Progenitor cell of endocrine pancreas (in vitro differentiated cells): Measurements from ENCODE around the gene IL22RA2. TPM values are rescaled to one million over a fixed set of nuclear protein-coding genes. Genes with fewer than 3 reads are reported as not detected.

ENCODE experiments used
- DNase-seq: peaks from one replicate; pipeline ENCODE4 v3.0.0; 2021; ENCODE audit warnings: low spot score; ENCODE audit not compliant: unreplicated experiment
- H3K27ac Mint-ChIP-seq: 2 replicates; pipeline ENCODE4 v1.8.0; 2021; ENCODE audit warnings: mild to moderate bottlenecking, moderate library complexity, mixed read lengths
- H3K27me3 Mint-ChIP-seq: 2 replicates; pipeline ENCODE4 v1.8.0; 2021; ENCODE audit warnings: mixed read lengths
- H3K36me3 Mint-ChIP-seq: 2 replicates; pipeline ENCODE4 v1.8.0; 2022; ENCODE audit warnings: mixed read lengths; ENCODE audit not compliant: insufficient read depth
- H3K4me1 Mint-ChIP-seq: 2 replicates; pipeline ENCODE4 v1.8.0; 2021; ENCODE audit warnings: low read depth, mixed read lengths
- H3K4me3 Mint-ChIP-seq: 2 replicates; pipeline ENCODE4 v1.8.0; 2021; ENCODE audit warnings: low read depth, mild to moderate bottlenecking, moderate library complexity, mixed read lengths
- H3K9me3 Mint-ChIP-seq: 2 replicates; pipeline ENCODE4 v1.8.0; 2021; ENCODE audit warnings: low read depth, mixed read lengths
- total RNA-seq: library from RNA; stranded (reverse); gene quantifications from 2 replicates; pipeline ENCODE4 v1.2.1, GENCODE V29; 2021
- TF ChIP-seq, protein P1 (sequence below): fragments of 200-600 bp; sonication (generic); IDR thresholded peaks from one replicate; pipeline ENCODE4 v1.5.0; 2021; ENCODE audit warnings: antibody characterized with exemption, mild to moderate bottlenecking; ENCODE audit not compliant: unreplicated experiment

IL22RA2 gene
- total RNA-seq, 1 donor from 2014 or later, result not detected

DNA sequence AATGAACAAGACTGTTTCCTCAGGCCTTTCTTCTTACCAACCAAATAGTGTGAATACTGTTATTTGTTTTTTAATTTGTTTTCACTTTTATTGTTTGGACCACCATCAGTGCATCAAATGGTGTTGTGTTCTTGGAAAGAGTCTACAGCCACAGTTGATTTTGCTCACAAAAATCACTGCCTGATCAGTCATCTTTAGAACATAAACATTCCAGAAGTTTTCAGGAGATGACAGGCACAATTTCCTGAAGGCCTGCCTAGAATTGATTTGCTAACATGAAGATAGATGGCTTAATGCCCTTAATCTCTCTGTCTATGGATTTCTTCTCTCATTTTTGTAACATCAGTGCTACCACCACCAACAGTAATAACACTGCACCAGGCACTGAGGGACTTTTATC lies 13.5 kb downstream of the IL22RA2 start:
- Mint-ChIP-seq H3K9me3 (peaks cover 23% of the 10 kb centered on the region), H3K36me3 (peaks cover 2% of the 10 kb centered on the region), H3K4me3 (no peak overlapping the region), H3K27ac (no peak overlapping the region), H3K4me1 (no peaks in the 10 kb centered on the region), H3K27me3 (peaks cover 3% of the 10 kb centered on the region)
- TF ChIP-seq, protein P1, sequence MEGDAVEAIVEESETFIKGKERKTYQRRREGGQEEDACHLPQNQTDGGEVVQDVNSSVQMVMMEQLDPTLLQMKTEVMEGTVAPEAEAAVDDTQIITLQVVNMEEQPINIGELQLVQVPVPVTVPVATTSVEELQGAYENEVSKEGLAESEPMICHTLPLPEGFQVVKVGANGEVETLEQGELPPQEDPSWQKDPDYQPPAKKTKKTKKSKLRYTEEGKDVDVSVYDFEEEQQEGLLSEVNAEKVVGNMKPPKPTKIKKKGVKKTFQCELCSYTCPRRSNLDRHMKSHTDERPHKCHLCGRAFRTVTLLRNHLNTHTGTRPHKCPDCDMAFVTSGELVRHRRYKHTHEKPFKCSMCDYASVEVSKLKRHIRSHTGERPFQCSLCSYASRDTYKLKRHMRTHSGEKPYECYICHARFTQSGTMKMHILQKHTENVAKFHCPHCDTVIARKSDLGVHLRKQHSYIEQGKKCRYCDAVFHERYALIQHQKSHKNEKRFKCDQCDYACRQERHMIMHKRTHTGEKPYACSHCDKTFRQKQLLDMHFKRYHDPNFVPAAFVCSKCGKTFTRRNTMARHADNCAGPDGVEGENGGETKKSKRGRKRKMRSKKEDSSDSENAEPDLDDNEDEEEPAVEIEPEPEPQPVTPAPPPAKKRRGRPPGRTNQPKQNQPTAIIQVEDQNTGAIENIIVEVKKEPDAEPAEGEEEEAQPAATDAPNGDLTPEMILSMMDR, result no peak
- no peak for DNase-seq

DNA sequence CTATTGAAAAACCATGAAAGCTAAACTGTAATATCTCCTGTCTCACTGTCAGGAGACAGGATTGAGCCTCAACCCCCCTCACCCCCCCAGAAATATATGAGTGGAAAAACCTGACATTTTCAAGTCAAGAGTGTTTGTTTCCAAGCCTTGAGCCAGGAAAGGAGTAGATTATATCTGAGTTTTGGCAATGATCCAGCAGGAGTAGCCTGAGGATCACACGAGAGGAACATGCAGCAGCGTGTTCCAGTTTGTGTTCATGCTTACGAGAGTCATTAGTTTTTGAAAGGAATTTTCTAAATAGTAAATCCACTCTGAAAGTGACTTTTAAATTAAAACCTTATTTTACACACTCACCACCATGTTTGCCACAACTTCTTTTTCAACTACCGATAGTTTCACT lies 15.8 kb downstream of the IL22RA2 start:
- Mint-ChIP-seq H3K27me3 (peaks cover 3% of the 10 kb centered on the region), H3K36me3 (no peaks in the 10 kb centered on the region), H3K27ac (no peak overlapping the region), H3K9me3 (peaks cover 7% of the 10 kb centered on the region), H3K4me3 (no peak overlapping the region), H3K4me1 (no peaks in the 10 kb centered on the region)
- DNase-seq, result no peak
- TF ChIP-seq, protein P1, result no peak

DNA sequence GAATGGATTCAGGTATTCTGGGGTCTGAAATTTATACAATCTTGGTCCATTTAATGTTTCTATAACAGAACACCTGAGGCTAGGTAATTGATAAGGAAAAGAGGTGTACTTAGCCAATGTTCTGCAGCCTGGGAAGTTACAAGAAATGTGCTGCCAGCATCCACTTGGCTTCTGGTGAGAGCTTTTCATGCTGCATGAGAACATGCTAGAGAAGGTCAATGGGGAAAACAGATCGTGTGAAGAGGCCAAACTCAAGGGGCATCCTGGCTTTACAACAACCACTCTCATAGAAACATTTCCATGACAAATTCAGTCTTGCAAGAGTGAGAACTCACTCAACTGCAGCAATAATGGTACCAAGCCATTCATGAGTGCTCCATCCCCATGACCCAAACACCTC lies 16.8 kb downstream of the IL22RA2 start:
- Mint-ChIP-seq H3K9me3 (peaks cover 3% of the 10 kb centered on the region), H3K4me1 (no peaks in the 10 kb centered on the region), H3K27me3 (peaks cover 3% of the 10 kb centered on the region), H3K4me3 (no peak overlapping the region), H3K36me3 (no peaks in the 10 kb centered on the region), H3K27ac (no peak overlapping the region)
- DNase-seq, result no peak
- TF ChIP-seq, protein P1, result no peak

DNA sequence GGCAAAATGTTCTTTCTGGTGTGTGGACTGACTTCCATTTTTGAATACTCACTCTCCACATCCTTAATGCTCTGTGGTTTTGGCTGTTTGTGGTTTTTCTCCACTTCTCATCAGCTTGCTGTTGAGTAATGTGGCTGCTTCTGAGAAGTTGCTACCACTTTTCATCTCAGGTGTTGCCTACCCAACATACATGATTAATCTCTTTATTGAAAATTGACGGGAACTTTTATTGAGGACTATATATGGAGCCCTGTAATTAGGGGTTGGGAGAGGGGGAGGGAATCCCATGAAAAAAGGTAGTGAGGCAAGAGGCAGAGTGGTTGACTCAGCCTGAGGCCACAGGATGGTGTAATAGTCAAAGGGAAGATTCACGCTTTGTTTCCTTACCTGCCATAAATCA lies 17.6 kb downstream of the IL22RA2 start:
- H3K9me3 Mint-ChIP-seq, result peaks cover 9% of the 10 kb centered on the region
- no peak overlapping the region for H3K27ac Mint-ChIP-seq
- H3K4me3 Mint-ChIP-seq, result no peak overlapping the region
- TF ChIP-seq, protein P1, result no peak
- H3K36me3 Mint-ChIP-seq, result no peaks in the 10 kb centered on the region
- DNase-seq, result no peak
- H3K27me3 Mint-ChIP-seq, result peaks cover 3% of the 10 kb centered on the region
- no peaks in the 10 kb centered on the region for H3K4me1 Mint-ChIP-seq

DNA sequence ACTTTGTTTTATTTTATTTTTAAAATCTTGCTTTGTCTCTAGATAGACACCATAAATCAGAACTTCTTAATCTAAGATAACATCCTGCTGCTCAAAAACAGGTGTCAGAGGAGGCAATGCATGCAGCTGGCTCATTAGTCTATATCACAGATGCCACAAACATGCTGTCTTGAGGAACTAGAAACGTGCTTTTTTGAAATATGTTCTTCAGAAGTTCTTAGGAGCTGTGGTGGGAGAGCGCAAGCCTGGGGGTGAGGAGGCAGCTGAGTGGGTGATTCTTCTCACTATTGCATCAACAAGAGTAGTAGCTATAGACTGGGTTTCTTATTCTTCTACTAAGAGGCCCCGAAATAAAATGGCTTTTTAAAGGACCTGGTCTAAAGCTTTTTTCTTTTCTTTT lies 23.4 kb downstream of the IL22RA2 start:
- DNase-seq, result no peak
- Mint-ChIP-seq H3K4me3 (no peak overlapping the region), H3K4me1 (no peaks in the 10 kb centered on the region), H3K9me3 (peaks cover 5% of the 10 kb centered on the region), H3K36me3 (no peaks in the 10 kb centered on the region), H3K27ac (no peak overlapping the region), H3K27me3 (no peaks in the 10 kb centered on the region)
- TF ChIP-seq, protein P1, result no peak
